ENCODE results near the gene ZNF785.

The ZNF785 gene

DNA sequence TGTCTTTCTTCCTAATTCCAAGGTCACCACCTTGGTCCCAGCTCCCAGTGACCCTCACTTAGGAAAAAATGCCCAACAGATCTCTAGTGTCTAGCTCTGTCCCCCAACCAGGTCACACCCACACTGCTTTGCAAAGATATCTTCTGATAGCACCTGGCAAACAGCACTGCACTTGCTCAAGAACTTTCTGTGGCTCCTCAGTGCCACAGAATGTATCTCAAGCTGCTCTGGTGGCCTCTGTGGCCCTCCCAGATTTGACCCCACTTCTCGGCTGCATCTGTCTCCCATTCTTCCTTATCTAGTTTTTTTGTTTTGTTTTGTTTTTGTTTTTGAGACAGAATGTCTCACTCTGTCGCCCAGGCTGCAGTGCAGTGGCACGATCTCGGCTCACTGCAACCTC lies 19.0 kb downstream of the ZNF785 start:
- DNase-seq (ENCODE audit: low read depth in 1 of 2, low spot score in 1 of 2), result no peak

DNA sequence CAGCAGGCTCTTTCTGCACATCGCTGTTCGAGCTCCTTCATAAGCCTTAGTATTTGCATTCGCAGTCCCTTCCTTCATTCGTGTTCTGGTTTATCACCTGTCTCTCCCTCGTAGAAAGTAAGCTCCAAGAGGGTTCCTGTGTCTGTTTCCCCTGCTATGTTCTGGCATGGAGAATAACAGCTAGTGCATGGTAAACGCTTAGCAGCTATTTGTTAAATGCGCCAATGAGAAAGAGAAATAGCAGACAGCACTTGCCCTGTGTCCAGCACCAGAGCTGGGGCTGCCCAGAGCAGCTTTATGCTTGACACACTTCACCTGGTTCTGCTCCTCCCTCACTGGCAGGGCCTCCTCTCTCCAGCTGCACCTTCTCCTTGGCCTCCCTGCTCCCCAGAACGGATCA lies 19.5 kb downstream of the ZNF785 start:
- no peak for DNase-seq (ENCODE audit: low read depth in 1 of 2, low spot score in 1 of 2)

- DNase-seq (ENCODE audit: low read depth in 1 of 2, low spot score in 1 of 2), result no peak
Measured at GRCh38 chr16:30565526-30565925, 20.0 kb downstream of the ZNF785 start.

DNA sequence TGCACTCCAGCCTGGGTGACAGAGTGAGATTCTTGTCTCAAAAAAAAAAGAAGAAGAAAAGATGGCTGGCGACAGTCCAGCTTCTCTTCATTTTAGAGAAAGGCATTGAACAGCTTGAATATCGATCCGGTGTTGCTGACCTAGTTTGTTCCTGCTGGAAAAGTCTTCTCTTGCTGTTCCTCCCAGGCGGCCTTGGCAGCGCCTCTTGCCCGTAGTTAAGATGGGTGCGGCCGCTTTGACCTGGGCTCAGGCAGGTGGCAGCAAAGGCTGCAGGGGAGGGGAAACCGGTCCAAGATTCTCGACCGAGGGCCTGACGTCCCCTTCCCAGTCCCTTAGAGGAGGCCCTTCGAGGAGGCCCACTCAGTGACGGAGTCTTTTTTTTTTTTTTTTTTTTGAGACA lies 23.5 kb downstream of the ZNF785 start:
- no peak for DNase-seq (ENCODE audit: low read depth in 1 of 2, low spot score in 1 of 2)

- DNase-seq (ENCODE audit: low read depth in 1 of 2, low spot score in 1 of 2), result no peak
Measured at GRCh38 chr16:30561089-30561816, 24.2 kb downstream of the ZNF785 start.

GRCh38 chr16:30559690-30560089 lies 25.8 kb downstream of the ZNF785 start:
- DNase-seq (ENCODE audit: low read depth in 1 of 2, low spot score in 1 of 2), result no peak

GRCh38 chr16:30558789-30559377 lies 26.6 kb downstream of the ZNF785 start:
- DNase-seq (ENCODE audit: low read depth in 1 of 2, low spot score in 1 of 2), result no peak

GRCh38 chr16:30557957-30558788 lies 27.3 kb downstream of the ZNF785 start, which contains the start of gene ZNF764:
Gene ZNF764, minus strand, starts transcription at chr16:30558374. Its CDS starts 192 bp downstream, at chr16:30558182.
- peak; percentile 91 to 93 for DNase-seq (ENCODE audit: low read depth in 1 of 2, low spot score in 1 of 2)

- DNase-seq (ENCODE audit: low read depth in 1 of 2, low spot score in 1 of 2), result peak in 1 of 2 donors; percentile 40
Measured at GRCh38 chr16:30557707-30557956, 27.9 kb downstream of the ZNF785 start.

DNA sequence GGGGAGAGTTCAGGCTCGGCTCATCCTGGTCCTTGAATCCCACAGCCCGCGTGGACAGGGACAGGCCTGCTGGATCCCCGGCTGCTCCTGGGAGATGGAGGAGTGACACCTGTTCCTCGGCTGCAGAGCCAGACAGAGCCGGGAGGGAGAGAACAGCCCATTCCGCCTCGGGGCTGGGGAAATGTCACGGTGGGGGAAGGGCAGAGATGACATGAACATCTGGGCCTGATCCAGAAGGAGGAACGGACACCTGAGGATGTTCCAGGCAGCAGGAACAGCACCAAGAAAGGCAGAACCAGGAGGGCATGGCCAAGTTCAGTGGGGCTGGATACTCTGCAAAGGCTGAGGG lies 29.4 kb downstream of the ZNF785 start:
- DNase-seq (ENCODE audit: low read depth in 1 of 2, low spot score in 1 of 2), result no peak

DNA sequence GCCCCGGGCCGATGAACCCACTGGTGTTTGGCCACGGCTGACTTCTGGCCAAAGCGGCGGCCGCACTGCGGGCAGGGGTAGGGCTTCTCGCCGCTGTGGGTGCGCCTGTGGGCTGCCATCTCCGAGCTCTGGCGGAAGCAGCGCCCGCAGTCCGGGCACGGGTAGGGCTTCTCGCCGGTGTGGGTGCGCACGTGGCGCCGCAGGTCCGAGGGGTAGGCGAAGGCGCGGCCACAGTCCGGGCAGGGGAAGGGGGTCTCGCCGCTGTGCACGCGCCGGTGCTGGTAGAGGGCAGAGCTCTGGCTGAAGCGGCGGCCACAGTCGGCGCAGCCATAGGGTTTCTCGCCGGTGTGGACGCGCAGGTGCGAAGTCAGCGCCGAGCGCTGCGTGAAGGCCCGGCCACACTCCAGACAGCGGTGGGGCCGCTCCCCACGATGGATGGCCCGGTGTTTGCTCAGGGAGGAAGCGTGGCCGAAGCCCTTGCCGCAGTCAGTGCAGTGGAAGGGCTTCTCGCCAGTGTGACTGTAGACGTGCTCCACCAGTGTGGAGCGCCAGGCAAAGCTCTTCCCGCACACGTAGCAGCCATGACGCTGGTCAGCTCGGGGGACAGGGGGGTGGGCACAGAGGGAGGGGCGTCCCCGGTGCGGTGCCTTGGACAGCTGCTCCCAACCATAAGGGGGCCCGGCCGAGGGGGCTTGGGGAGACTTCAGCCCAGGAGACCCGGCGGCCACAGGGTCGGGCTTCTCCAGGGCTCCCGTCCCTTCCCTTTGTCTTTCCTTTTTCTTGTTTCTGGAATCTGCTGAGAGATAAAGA lies 30.0 kb downstream of the ZNF785 start:
- no peak for DNase-seq (ENCODE audit: low read depth in 1 of 2, low spot score in 1 of 2)

- DNase-seq (ENCODE audit: low read depth in 1 of 2, low spot score in 1 of 2), result no peak
Measured at GRCh38 chr16:30554557-30555314, 30.8 kb downstream of the ZNF785 start.

DNA sequence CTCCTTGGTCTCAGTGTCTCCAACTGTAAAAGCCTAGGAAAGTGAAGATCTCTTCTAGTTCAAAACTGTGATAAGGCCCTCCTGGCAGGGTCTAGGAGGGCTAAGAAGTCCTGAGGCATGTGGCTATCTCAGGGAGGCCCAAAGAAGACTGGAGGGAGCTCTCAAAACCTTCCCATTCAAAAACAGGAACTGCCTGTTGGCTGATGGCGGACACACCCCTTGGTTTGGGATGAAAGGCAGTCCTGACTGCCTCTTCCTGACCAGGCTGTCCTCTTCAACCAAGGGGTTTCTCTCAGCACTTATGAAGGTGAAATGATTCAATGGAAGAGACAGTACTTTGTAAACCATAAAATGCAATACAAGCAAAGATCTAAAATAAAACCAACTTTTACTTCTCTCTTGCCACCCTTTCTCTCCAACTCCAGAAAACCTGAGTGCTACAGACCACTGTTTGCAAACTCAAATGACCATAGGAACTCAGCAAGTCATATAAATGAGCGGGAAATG lies 32.1 kb downstream of the ZNF785 start:
- no peak for DNase-seq (ENCODE audit: low read depth in 1 of 2, low spot score in 1 of 2)

DNA sequence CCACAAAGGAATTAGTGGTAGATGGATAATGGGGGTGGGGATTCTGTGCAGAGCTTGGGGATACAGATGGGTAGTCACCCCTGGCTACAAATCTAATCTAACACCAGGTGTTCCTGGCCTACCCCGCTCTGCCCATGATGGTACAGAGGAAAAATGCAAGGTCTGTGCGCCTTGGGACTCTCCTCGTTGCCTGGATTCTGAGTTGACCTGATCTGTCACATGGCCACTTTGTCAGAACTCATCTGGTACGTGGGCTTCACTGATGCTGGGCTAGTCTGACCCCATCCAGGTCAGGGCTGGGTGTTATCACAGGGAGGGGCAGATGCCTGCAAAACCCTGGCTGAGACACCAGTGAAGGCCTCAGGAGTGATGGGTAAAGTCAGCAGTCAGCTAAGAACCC lies 32.5 kb downstream of the ZNF785 start:
- DNase-seq (ENCODE audit: low read depth in 1 of 2, low spot score in 1 of 2), result no peak

- DNase-seq (ENCODE audit: low read depth in 1 of 2, low spot score in 1 of 2), result peak; percentile 31 to 45
Measured at GRCh38 chr16:30551781-30552180, 33.7 kb downstream of the ZNF785 start.

- DNase-seq (ENCODE audit: low read depth in 1 of 2, low spot score in 1 of 2), result no peak
Measured at GRCh38 chr16:30548416-30549253, 36.9 kb downstream of the ZNF785 start.

- no peak for DNase-seq (ENCODE audit: low read depth in 1 of 2, low spot score in 1 of 2)
Measured at GRCh38 chr16:30546115-30546514, 39.4 kb downstream of the ZNF785 start.

- DNase-seq (ENCODE audit: low read depth in 1 of 2, low spot score in 1 of 2), result no peak
Measured at GRCh38 chr16:30543067-30543466, 42.4 kb downstream of the ZNF785 start.

DNA sequence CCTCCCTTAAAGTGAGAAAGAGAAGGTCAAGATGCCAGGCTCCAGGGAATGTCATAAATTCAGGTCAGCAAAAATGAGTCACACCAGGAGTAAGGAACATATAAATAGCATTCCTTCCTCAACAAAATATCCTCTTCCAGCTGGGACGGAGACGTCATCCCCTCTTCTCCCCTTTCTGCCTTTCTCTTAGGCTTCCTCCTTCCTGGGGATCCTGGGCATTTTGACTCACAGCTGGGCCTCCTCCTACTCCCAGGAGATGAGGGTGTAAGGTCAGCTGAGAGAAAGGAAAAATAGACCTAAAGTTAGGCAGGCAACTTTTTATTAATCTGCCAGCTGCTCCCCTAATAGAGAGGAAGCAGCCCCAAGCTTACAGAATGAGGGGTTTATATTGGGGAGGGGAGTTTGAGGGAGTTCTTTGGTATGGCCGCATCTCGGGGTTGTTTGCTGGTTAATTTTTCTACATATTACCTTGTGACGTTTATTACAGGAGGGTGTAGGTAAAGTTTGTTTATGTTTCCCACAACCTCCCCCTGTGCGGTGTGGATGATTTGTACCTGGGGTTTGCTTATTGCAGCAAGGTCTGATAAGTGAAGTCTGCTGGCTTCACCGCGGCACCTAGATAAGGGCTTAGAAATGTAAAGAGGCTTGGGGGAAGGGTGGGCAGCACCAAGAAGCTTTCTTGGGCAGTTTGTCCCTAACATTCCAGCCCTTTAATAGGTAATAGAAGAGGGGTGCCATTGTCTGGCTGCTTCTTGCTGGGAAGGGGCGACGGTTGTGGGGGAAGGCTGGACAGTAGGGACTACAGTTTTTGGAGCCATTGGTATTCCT lies 43.8 kb downstream of the ZNF785 start:
- no peak for DNase-seq (ENCODE audit: low read depth in 1 of 2, low spot score in 1 of 2)

All from stimulated activated CD4-positive, alpha-beta T cell treated with anti-CD3 and anti-CD28 coated beads, Interleukin-15, amount 100 ng/mL, for 1 hour (primary cell).